ENCODE measurements around the gene ONECUT1.

GRCh38 chr15:52794665-52795463 is 4.7 kb upstream of the ONECUT1 start:
- TF ChIP-seq CTCF (IDR thresholded peaks at IDR 0.05; ENCODE audit: poor library complexity), result no peak
- peak; percentile 55 for TF ChIP-seq EZH2 (IDR thresholded peaks at IDR 0.05; ENCODE audit: borderline replicate concordance)
- peak; percentile 49 for TF ChIP-seq EZH2phosphoT487 (IDR thresholded peaks at IDR 0.05; ENCODE audit: low read depth, severe bottlenecking, unreplicated experiment)
